ENCODE results near the gene VSTM2A.

The VSTM2A gene

DNA sequence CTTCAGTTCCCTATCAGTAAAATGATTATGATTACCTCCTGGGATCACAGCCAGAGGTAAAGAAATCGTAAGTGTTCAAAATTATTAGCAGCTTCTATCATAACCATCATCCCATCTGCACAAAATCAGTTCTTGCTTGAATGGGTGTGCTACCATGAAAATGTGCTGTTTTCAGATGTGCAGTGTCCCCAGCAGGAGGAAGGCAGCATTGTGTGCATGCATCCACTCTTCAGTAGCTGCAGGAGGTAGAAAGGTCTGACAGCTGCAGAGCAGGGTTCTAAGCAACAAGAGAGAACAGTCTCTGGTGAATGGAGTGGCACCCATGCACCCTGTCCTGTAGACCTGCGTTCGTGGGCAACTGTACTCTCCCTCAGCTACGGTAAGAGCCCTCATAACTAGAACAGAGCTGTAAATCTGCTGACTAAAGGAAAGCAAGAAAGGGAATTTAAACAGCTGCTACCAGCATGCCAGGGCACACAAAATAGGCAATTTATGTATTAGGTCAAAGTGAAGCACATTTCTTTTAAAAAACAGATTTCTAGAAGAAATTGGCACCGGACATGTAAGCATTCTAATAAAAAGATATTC, 21.2 kb downstream of the VSTM2A start:
- no peaks in the 10 kb centered on the region for H3K27me3 ChIP-seq (ENCODE audit: insufficient read depth, low read length, poor library complexity, severe bottlenecking)
- no peak overlapping the region for H3K4me3 ChIP-seq (ENCODE audit: low read length, poor library complexity, severe bottlenecking)
- no peak overlapping the region for H3K4me2 ChIP-seq (ENCODE audit: low read depth, low read length, poor library complexity, severe bottlenecking)
- no peaks in the 10 kb centered on the region for H3F3A ChIP-seq (ENCODE audit: low read depth)
- no peaks in the 10 kb centered on the region for H3K9me3 ChIP-seq (ENCODE audit: insufficient read depth, low read depth, low read length)
- no peaks in the 10 kb centered on the region for H3K4me1 ChIP-seq (ENCODE audit: insufficient read depth, low read length, poor library complexity, severe bottlenecking)
- TF ChIP-seq EZH2phosphoT487 (IDR thresholded peaks at IDR 0.05; ENCODE audit: borderline replicate concordance) = no peak
- TF ChIP-seq, protein P1, sequence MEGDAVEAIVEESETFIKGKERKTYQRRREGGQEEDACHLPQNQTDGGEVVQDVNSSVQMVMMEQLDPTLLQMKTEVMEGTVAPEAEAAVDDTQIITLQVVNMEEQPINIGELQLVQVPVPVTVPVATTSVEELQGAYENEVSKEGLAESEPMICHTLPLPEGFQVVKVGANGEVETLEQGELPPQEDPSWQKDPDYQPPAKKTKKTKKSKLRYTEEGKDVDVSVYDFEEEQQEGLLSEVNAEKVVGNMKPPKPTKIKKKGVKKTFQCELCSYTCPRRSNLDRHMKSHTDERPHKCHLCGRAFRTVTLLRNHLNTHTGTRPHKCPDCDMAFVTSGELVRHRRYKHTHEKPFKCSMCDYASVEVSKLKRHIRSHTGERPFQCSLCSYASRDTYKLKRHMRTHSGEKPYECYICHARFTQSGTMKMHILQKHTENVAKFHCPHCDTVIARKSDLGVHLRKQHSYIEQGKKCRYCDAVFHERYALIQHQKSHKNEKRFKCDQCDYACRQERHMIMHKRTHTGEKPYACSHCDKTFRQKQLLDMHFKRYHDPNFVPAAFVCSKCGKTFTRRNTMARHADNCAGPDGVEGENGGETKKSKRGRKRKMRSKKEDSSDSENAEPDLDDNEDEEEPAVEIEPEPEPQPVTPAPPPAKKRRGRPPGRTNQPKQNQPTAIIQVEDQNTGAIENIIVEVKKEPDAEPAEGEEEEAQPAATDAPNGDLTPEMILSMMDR (conservative IDR thresholded peaks at IDR 0.05; ENCODE audit: low read length) = no peak
- H3K9ac ChIP-seq (ENCODE audit: low read depth, low read length, poor library complexity, severe bottlenecking) = no peak overlapping the region
- no peaks in the 10 kb centered on the region for H3K36me3 ChIP-seq (ENCODE audit: insufficient read depth, low read length)
- no peaks in the 10 kb centered on the region for H3K79me2 ChIP-seq (ENCODE audit: insufficient read depth, low read length)
- no peak overlapping the region for H2AFZ ChIP-seq (ENCODE audit: low read length)
- no peaks in the 10 kb centered on the region for H4K20me1 ChIP-seq (ENCODE audit: insufficient read depth, low read length, poor library complexity, severe bottlenecking)
- no peaks in the 10 kb centered on the region for H3K9me2 ChIP-seq (replicated peaks; ENCODE audit: low read depth, low read length)

GRCh38 chr7:54565432-54565831, 23.3 kb downstream of the VSTM2A start:
- Histone ChIP-seq H3K4me3 (ENCODE audit: low read length, poor library complexity, severe bottlenecking) (no peak overlapping the region), H4K20me1 (ENCODE audit: insufficient read depth, low read length, poor library complexity, severe bottlenecking) (no peaks in the 10 kb centered on the region), H3K27me3 (ENCODE audit: insufficient read depth, low read length, poor library complexity, severe bottlenecking) (no peaks in the 10 kb centered on the region), H3K9me2 (replicated peaks; ENCODE audit: low read depth, low read length) (no peaks in the 10 kb centered on the region), H3K79me2 (ENCODE audit: insufficient read depth, low read length) (no peaks in the 10 kb centered on the region), H2AFZ (ENCODE audit: low read length) (no peak overlapping the region), H3K9ac (ENCODE audit: low read depth, low read length, poor library complexity, severe bottlenecking) (no peak overlapping the region), H3F3A (ENCODE audit: low read depth) (no peaks in the 10 kb centered on the region), H3K9me3 (ENCODE audit: insufficient read depth, low read depth, low read length) (no peaks in the 10 kb centered on the region), H3K36me3 (ENCODE audit: insufficient read depth, low read length) (no peaks in the 10 kb centered on the region), H3K4me2 (ENCODE audit: low read depth, low read length, poor library complexity, severe bottlenecking) (no peak overlapping the region), H3K4me1 (ENCODE audit: insufficient read depth, low read length, poor library complexity, severe bottlenecking) (no peaks in the 10 kb centered on the region)
- TF ChIP-seq, protein P1 (conservative IDR thresholded peaks at IDR 0.05; ENCODE audit: low read length) = no peak
- TF ChIP-seq EZH2phosphoT487 (IDR thresholded peaks at IDR 0.05; ENCODE audit: borderline replicate concordance) = no peak

DNA sequence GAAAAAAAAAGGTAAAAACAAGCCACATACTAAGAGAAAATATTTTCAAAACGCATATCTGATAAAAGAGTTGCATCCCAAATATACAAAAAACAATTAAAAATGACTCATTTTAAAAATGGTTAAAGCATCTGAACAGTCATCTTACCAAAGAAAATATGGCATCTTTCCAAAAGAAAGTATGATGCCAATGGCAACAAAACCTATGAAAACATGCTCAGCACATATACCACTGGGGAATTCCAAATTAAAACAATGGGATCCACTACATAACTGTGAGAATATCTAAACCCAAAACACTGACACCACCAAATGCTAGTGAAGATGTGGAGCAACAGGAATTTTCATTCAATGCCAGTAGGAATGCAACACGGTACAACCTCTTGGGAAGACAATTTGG, 39.3 kb downstream of the VSTM2A start:
- Histone ChIP-seq H2AFZ (ENCODE audit: low read length) (no peak overlapping the region), H3K4me2 (ENCODE audit: low read depth, low read length, poor library complexity, severe bottlenecking) (no peak overlapping the region), H4K20me1 (ENCODE audit: insufficient read depth, low read length, poor library complexity, severe bottlenecking) (no peaks in the 10 kb centered on the region), H3K9ac (ENCODE audit: low read depth, low read length, poor library complexity, severe bottlenecking) (no peak overlapping the region), H3F3A (ENCODE audit: low read depth) (no peaks in the 10 kb centered on the region), H3K4me3 (ENCODE audit: low read length, poor library complexity, severe bottlenecking) (no peak overlapping the region), H3K9me3 (ENCODE audit: insufficient read depth, low read depth, low read length) (no peaks in the 10 kb centered on the region), H3K9me2 (replicated peaks; ENCODE audit: low read depth, low read length) (no peaks in the 10 kb centered on the region), H3K27me3 (ENCODE audit: insufficient read depth, low read length, poor library complexity, severe bottlenecking) (no peaks in the 10 kb centered on the region), H3K36me3 (ENCODE audit: insufficient read depth, low read length) (no peaks in the 10 kb centered on the region), H3K4me1 (ENCODE audit: insufficient read depth, low read length, poor library complexity, severe bottlenecking) (no peaks in the 10 kb centered on the region), H3K79me2 (ENCODE audit: insufficient read depth, low read length) (no peaks in the 10 kb centered on the region)
- TF ChIP-seq, protein P1 (conservative IDR thresholded peaks at IDR 0.05; ENCODE audit: low read length) = no peak
- TF ChIP-seq EZH2phosphoT487 (IDR thresholded peaks at IDR 0.05; ENCODE audit: borderline replicate concordance) = no peak

Data from Loucy (cell line).